ENCODE results near the gene UBR4. TPM values are rescaled to one million over a fixed set of nuclear protein-coding genes. Genes with fewer than 3 reads are reported as not detected.

Gene UBR4
- total and polyA plus RNA-seq, 2 of the 8 experiments (the other 6 are each of a cell fraction or from before 2014, with no cell fraction given) = 139 to 152 TPM

DNA sequence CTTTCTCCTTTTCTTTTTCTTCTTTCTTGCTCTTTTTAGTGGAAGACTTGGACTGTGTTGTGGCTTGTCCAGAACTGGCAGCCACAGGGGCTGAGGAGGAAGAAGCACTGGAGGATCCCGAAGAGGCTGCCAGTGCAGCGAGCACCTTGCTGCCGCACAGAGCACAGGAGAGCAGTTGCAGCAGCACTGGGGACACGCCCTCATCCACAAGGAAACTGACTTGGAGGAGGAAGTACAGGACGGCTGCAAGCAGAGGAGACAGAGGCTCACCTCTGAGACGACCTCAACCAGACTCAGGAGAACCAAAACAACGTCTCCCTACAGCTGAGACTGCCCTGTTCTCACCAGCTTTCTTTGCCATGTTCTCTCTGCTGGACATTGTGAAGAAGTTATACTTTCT is 88.9 kb downstream of the UBR4 start (continued):
- TF ChIP-seq, protein P1, sequence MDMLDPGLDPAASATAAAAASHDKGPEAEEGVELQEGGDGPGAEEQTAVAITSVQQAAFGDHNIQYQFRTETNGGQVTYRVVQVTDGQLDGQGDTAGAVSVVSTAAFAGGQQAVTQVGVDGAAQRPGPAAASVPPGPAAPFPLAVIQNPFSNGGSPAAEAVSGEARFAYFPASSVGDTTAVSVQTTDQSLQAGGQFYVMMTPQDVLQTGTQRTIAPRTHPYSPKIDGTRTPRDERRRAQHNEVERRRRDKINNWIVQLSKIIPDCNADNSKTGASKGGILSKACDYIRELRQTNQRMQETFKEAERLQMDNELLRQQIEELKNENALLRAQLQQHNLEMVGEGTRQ (IDR thresholded peaks at IDR 0.05; ENCODE audit: low read length) = no peak
- no peak for TF ChIP-seq PHF8 (conservative IDR thresholded peaks at IDR 0.05; ENCODE audit: low read depth, low read length)
